DOHH2 (cell line): ENCODE results near the gene TLR9.

ENCODE experiments used
- CTCF ChIP-seq: fragments of 200-600 bp; sonication (generic); IDR thresholded peaks from one replicate; pipeline ENCODE4 v1.5.1; 2014; ENCODE audit warnings: antibody characterized with exemption, mild to moderate bottlenecking, low read depth, low read length; ENCODE audit not compliant: poor library complexity, severe bottlenecking
- EZH2phosphoT487 ChIP-seq: fragments of 200-600 bp; sonication (generic); IDR thresholded peaks from 2 replicates; pipeline ENCODE4 v1.6.1; 2017; ENCODE audit warnings: borderline replicate concordance, mild to moderate bottlenecking, antibody characterized with exemption, low read length, moderate library complexity, mixed read lengths

DNA sequence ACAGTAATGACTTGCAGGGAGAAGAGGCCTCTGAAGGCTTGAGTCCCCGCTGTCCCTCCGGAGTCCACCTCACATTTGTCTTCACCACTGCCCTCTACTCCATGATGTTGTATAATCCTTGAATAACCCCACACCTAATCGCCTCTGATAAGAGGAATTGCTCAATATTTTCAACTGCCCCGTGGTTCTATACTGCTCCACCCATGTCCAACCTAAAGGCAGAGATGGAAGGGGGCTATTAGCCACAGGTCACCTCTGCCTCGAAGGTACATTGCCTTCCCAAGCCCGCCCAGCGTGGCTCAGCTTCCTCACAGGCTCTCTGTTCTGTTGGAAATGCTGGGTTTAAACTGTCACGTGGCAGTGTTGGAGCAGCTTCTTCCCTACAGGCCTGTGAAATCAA lies 12.4 kb downstream of the TLR9 start:
- TF ChIP-seq CTCF (no peak), EZH2phosphoT487 (no peak)
